Mesenteric fat pad (tissue), 1 donor: ENCODE results near the gene ARFGEF2. TPM values are rescaled to one million over a fixed set of nuclear protein-coding genes. Genes with fewer than 3 reads are reported as not detected.
"Not testable (repeated sequence)": the region's sequence is repeated elsewhere in the genome, so short reads cannot be mapped to it uniquely, and the experiment has no call there.

Experiments used
- DNase-seq: peaks from one replicate; pipeline ENCODE4 v3.0.0-alpha.2; 2020; ENCODE audit warnings: low spot score
- total RNA-seq: library from RNA; stranded (reverse); fragmentation: NEBNext Ultra II Directional; extraction: Animal tissue kit (Norgen Biotek cat#: 25700); gene quantifications from one replicate; pipeline ENCODE4 v1.2.1, GENCODE V29; 2021
- donor health status: DM: yes; HTN: yes; CAD: no.

The ARFGEF2 gene
- total RNA-seq, 1 donor from 2014 or later = 30.1 TPM

DNA sequence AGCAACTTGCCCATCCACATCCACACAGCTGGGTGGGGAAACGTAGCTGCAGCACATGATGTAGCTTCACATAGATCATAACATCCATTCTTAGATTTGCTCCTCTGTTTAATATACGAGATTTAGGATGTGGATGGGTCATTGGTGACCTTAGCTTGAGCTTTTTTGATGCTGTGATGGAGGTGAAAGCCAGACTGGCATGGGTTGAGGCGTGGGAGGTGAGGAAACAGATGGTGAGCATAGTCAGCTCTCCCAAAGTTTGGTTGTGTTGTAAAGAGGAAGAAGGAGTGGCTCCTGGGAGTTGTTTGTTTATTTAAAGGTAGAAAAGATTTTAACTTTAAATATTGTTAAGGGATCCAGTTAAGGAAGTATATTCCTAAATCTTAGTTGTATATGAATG is 5.3 kb downstream of the ARFGEF2 start:
- no peak for DNase-seq

DNA sequence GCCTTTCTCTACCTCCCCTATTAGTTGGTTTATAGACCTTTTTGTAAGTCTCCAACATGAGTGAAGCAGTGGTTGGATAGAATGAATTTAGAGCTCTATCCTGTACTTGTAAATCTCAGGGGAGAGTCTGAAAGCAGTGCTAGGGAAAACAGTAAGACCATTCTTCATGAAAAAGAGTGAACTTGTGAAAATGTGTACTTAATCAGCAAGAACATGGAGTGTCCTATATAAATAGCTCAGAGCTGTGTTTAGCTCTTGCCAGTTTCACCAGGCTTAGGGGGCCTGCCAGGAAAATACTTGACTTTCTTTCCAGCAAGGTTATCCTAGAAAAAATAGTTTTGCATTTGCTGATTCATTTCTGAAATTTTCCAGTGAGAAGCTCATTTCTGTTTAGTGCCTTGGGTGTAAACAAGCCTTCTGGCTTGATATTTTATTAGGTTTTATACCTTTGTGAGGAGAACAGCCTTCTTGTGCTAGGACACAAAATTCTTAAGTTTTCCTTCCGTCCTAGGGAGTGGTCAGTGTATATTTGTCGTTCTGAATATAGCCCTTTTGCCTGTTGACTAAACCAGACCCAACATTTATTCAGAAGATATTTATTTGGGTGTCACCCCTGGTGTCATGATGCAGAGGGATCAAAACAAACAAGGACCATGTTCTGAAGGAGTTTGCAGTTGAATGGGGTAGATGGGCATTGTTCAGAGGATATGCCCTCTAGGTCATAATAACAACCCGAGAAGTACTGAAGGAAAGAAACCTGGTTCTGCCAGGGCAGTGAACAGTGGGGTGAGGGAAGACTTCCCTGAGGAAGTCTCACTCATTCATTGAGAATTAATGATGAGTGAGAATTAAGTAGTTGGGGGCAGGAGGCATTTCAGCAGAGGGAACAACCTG is 7.6 kb downstream of the ARFGEF2 start:
- no peak for DNase-seq

- no peak for DNase-seq
Observed at GRCh38 chr20:48930035-48930434, 8.5 kb downstream of the ARFGEF2 start.

- DNase-seq = no peak
Observed at GRCh38 chr20:48930878-48931277, 9.4 kb downstream of the ARFGEF2 start.

- no peak for DNase-seq
Observed at GRCh38 chr20:48931527-48932374, 10.2 kb downstream of the ARFGEF2 start.

DNA sequence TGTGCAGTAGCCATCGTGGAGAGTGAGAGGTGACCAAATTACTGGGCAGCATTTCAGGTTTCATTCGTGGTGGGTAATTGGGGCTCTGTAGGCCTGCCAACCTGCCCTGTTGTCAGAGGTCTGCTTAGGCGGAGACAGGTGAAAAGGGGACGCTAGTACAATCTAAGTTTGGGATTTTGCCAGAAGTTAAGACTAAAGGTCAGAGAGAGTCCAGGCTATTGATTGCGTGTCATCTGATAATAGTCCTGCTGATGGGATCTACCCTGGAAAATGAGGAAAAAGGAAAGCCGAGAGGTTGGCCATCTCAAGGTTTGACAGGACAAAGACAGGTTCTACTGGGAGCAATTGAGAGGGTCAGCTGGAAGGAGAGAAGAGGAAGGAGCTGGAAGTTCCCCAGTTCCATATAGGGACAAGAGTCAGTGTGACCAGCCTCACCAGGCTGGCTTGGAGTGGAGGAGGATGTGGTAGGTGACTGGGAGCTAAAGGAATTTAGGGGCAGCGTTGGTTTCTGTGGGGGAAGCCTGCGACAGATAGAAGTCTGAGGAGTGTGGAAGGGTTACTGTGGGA is 10.9 kb downstream of the ARFGEF2 start:
- DNase-seq = no peak

DNA sequence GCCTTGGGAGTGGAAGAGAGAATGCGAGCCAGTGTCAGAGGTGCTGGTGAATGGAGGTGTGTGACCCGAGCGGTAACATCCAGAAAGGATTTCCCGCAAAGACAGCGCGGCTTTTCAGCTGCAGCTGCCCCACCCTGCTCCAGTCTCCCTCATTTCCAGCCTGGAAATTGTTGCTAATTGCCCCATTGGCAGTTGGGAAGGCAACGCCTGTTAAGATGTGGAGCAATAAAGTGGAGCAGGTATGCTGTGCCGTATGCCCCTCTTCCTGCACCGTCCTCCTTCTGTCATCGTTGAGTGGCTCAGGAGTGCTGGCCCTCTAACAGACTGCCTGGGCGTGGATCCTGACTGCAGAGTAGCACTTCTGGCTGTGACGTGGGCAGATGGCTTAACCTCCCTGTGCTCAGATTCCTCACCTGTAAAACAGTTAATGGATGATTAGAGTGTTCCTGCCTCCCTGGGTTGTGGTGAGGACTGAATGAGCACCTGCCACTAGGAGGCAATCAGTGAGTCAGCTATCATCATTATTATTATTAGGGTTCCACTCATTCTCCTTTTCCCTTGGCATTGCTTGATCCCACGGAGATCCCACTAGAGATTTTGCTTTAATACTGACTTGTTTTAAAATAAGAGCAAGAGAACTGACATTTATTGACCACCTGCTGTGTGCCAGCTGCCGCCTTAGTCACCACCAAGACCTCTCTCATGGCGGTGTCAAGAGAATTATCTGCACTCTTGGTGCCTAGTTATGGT is 11.7 kb downstream of the ARFGEF2 start:
- DNase-seq = no peak

DNA sequence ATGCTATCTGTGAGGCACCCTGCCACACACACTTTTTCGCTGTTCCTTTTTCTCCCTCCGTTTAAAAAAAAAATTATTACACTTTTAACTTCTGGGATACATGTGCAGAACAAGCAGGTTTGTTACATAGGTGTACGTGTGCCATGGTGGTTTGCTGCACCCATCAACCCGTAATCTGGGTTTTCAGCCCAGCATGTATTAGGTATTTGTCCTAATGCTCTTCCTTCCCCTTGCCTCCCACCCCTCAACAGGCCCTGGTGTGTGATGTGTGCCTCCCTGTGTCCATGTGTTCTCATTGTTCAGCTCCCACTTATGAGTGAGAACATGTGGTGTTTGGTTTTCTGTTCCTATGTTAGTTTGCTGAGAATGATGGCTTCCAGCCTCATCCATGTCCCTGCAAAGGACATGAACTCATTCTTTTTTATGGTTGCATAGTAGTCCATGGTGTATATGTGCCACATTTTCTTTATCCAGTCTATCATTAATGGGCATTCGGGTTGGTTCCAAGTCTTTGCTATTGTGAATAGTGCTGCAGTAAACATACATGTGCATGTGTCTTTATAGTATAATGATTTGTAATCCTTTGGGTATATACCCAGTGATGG is 12.9 kb downstream of the ARFGEF2 start:
- not testable (repeated sequence) for DNase-seq

GRCh38 chr20:48934966-48935365 is 13.5 kb downstream of the ARFGEF2 start:
- DNase-seq = not testable (repeated sequence)

DNA sequence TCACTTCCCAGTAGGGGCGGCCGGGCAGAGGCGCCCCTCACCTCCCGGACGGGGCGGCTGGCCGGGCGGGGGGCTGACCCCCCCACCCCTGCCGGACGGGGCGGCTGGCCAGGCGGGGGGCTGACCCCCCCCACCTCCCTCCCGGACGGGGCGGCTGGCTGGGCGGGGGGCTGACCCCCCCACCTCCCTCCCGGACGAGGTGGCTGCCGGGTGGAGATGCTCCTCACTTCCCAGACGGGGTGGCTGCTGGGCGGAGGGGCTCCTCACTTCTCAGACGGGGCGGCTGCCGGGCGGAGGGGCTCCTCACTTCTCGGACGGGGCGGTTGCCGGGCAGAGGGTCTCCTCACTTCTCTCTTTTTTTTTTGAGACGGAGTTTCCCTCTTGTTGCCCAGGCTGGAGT is 14.7 kb downstream of the ARFGEF2 start:
- DNase-seq = not testable (repeated sequence)

- no peak for DNase-seq
Observed at GRCh38 chr20:48937674-48938073, 16.2 kb downstream of the ARFGEF2 start.

GRCh38 chr20:48938670-48939069 is 17.2 kb downstream of the ARFGEF2 start:
- DNase-seq = no peak

DNA sequence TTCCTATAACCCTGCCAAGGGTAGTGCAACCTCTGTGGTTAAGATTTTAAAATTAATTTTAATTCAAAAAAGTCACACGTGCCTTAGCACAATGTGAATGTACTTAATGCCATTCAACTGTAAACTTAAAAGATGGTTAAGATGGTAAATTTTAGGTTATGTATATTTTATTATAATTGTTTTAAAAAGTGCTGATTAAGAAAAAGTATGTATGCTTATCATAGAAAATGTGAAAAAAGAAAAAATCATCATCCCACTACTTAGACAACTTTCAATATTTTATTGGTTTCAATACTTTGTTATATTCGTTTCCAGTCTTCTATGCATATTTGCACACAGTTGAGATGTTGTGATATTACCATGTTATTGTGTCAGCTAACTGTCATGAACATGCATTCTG is 18.7 kb downstream of the ARFGEF2 start:
- no peak for DNase-seq

- DNase-seq = no peak
Observed at GRCh38 chr20:48941467-48941866, 20.0 kb downstream of the ARFGEF2 start.

DNA sequence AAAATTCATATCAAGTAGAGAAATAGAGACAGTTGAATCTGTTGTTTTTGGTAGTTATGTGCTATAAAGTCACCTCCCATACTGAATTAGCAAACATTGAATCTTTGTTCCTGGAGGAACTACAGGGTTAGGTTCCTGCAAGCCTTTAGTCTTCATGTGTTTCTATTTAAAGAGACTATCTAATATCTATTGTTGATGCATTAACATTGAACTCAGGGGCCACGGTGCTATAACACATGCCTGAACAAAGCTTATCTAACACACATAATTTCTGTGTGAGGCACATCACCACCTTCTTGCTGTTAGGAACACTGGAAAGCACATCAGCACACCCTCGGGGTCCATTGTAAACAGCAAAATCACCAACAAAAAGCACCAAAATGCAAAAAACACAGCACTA is 21.2 kb downstream of the ARFGEF2 start:
- DNase-seq = no peak

DNA sequence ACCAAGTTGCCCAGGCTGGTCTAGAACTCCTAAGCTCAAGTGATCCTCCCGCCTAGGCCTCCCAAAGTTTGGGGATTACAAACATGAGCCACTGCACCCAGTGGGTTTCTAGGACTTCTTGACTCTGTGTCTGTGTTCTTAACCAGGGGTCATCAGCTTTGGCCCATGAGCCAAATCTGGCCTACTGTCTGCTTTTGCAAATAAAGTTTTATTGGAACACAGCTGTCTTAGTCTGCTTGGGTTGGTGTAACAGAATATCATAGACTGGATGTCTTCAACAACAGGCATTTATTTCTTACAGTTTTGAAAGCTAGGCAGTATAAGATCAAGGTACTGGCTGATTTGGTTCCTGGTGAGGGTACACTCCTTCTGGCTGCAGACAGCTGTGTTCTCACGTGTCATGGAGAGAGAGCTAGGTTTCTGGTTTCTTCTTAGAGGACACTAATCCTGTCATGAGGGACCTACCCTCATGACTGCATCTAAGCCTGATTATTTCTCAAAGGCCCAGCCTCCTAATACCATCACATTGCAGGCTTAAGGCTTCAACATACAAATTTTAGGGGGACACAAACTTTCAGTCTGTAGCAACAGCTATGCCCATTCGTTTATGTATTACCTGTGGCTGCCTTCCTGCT is 23.3 kb downstream of the ARFGEF2 start:
- DNase-seq = no peak

DNA sequence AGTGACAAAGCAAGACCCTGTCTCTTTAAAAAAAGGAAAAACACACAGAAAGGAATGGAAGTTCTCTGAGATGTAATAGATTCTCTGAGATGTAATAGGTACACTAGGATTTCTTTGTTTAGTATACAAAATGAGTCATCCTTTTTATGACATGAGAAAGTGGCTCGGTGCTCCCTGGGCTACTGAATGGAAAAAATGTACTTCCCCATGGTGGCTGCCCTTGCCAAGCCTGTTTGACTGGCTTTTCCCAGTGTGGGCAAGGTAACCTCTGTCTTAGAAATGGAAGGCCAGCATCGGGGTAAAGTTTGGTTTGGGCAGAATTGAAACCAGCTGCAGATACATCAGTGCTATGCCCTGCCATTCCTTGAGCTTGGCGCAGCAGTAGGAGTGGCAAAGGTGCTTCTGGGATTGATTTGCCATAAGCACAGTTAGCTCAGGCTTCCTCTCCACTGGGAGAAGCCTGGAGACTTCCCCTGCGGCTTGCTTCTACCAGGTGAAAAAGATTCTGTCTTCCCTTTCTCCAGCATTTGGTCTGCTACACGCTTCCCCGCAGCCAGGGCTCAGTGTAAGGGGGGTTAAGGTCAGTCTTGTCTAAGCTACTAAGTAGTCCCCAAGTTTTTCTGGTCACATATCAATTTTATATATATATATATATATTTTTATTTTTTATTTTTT is 24.5 kb downstream of the ARFGEF2 start:
- DNase-seq = no peak

- no peak for DNase-seq
Observed at GRCh38 chr20:48948612-48949011, 27.1 kb downstream of the ARFGEF2 start.

GRCh38 chr20:48949304-48950170 is 28.0 kb downstream of the ARFGEF2 start:
- DNase-seq = no peak
